Stimulated activated CD4-positive, alpha-beta T cell treated with anti-CD3 and anti-CD28 coated beads, Interleukin-1b, Interleukin-23, amount 100 ng/mL, for 24 hours (primary cell): ENCODE results near the gene NDUFA12.

ENCODE experiments used
- DNase-seq, 4 experiments: peaks; one replicate each; pipeline ENCODE4 v3.0.0-alpha.2; 2020; ENCODE audit warnings: low read depth in 4 of 4, low spot score in 1 of 4

The NDUFA12 gene

GRCh38 chr12:94982456-94982855, 21.0 kb downstream of the NDUFA12 start:
- DNase-seq: no peak

GRCh38 chr12:94980577-94980976, 22.9 kb downstream of the NDUFA12 start:
- no peak for DNase-seq

- no peak for DNase-seq
Observed at GRCh38 chr12:94979941-94980340, 23.6 kb downstream of the NDUFA12 start.

GRCh38 chr12:94977766-94978468, 25.6 kb downstream of the NDUFA12 start:
- DNase-seq: no peak

GRCh38 chr12:94973221-94973620, 30.3 kb downstream of the NDUFA12 start:
- no peak for DNase-seq

- no peak for DNase-seq
Observed at GRCh38 chr12:94972795-94973194, 30.7 kb downstream of the NDUFA12 start.

- DNase-seq: no peak
Observed at GRCh38 chr12:94971923-94972322, 31.6 kb downstream of the NDUFA12 start.

- DNase-seq: no peak
Observed at GRCh38 chr12:94970560-94970959, 32.9 kb downstream of the NDUFA12 start.

GRCh38 chr12:94969424-94969823, 34.1 kb downstream of the NDUFA12 start:
- DNase-seq: no peak

GRCh38 chr12:94965982-94966630, 37.4 kb downstream of the NDUFA12 start:
- DNase-seq: no peak

- DNase-seq: no peak
Observed at GRCh38 chr12:94963649-94964048, 39.8 kb downstream of the NDUFA12 start.

- no peak for DNase-seq
Observed at GRCh38 chr12:94962670-94963069, 40.8 kb downstream of the NDUFA12 start.

- no peak for DNase-seq
Observed at GRCh38 chr12:94961911-94962310, 41.6 kb downstream of the NDUFA12 start.

- DNase-seq: no peak
Observed at GRCh38 chr12:94961256-94961824, 42.2 kb downstream of the NDUFA12 start.

- no peak for DNase-seq
Observed at GRCh38 chr12:94957006-94957405, 46.5 kb downstream of the NDUFA12 start.

GRCh38 chr12:94954948-94955592, 48.4 kb downstream of the NDUFA12 start:
- no peak for DNase-seq

GRCh38 chr12:94954029-94954685, 49.3 kb downstream of the NDUFA12 start:
- no peak for DNase-seq

- no peak for DNase-seq
Observed at GRCh38 chr12:94952325-94952724, 51.2 kb downstream of the NDUFA12 start.

- DNase-seq: no peak
Observed at GRCh38 chr12:94951071-94951934, 52.2 kb downstream of the NDUFA12 start.

- no peak for DNase-seq
Observed at GRCh38 chr12:94948232-94948810, 55.2 kb downstream of the NDUFA12 start.
